ENCODE measurements around the gene BLTP2. TPM values are rescaled to one million over a fixed set of nuclear protein-coding genes. Genes with fewer than 3 reads are reported as not detected.

Gene BLTP2
- total RNA-seq, 1 experiment from 2014 or later: 137 TPM

- Histone ChIP-seq H3K9me3 (ENCODE audit: control insufficient read depth, low read depth, low read length) (no peaks in the 10 kb centered on the region), H4K91ac (ENCODE audit: insufficient read length, low read depth, low read length) (no peak overlapping the region), H3K18ac (ENCODE audit: insufficient read length, low read depth, low read length) (no peak overlapping the region), H3K4me2 (ENCODE audit: insufficient read depth, insufficient read length, low read length) (no peak overlapping the region), H3K9ac (ENCODE audit: extremely low read depth, insufficient read length, low read length) (no peak overlapping the region), H2AK5ac (ENCODE audit: insufficient read length, low read length) (no peak overlapping the region), H2BK15ac (ENCODE audit: low read depth, low read length) (no peak overlapping the region), H3K23ac (ENCODE audit: insufficient read length, low read depth, low read length) (no peak overlapping the region), H2BK120ac (ENCODE audit: low read depth, low read length, poor library complexity, severe bottlenecking) (no peak overlapping the region), H3K56ac (ENCODE audit: insufficient read length, low read depth, low read length) (no peak overlapping the region), H3K4me1 (ENCODE audit: insufficient read depth, low read length) (no peaks in the 10 kb centered on the region), H4K5ac (ENCODE audit: insufficient read length, low read depth, low read length) (no peak overlapping the region), H2BK5ac (ENCODE audit: insufficient read length, low read length) (no peak overlapping the region), H4K8ac (replicated peaks; ENCODE audit: insufficient read length, low read depth, low read length) (no peak overlapping the region), H2AFZ (ENCODE audit: low read length) (no peak overlapping the region), H3K27me3 (ENCODE audit: insufficient read depth, low read length) (no peaks in the 10 kb centered on the region), H3K23me2 (ENCODE audit: insufficient read length, low read depth, low read length, poor library complexity, severe bottlenecking) (no peaks in the 10 kb centered on the region), H3K27ac (ENCODE audit: insufficient read length, low read depth, low read length) (no peak overlapping the region), H3K14ac (ENCODE audit: insufficient read depth, low read length) (no peak overlapping the region), H2BK12ac (ENCODE audit: insufficient read length, low read depth, low read length) (no peak overlapping the region), H4K20me1 (ENCODE audit: control insufficient read depth, insufficient read depth, insufficient read length) (no peaks in the 10 kb centered on the region), H2BK20ac (ENCODE audit: low read depth, low read length, poor library complexity, severe bottlenecking) (no peak overlapping the region), H3K79me1 (ENCODE audit: insufficient read depth, low read depth, low read length, poor library complexity, severe bottlenecking) (peaks cover 2% of the 10 kb centered on the region), H3K4ac (ENCODE audit: low read depth, low read length) (no peak overlapping the region), H3K79me2 (ENCODE audit: insufficient read depth, low read length) (peaks cover under 1% of the 10 kb centered on the region; the same call in 1 of the 2 replicates), H3T11ph (ENCODE audit: low read length) (no peak overlapping the region)
- Mint-ChIP-seq H3K9me3 (peaks cover 16 to 18% of the 10 kb centered on the region in 2 experiments), H3K4me3 (no peak overlapping the region), H3K27me3 (ENCODE audit: low read depth) (no peaks in the 10 kb centered on the region), H3K36me3 (ENCODE audit: insufficient read depth in 1 of 3, low read depth in 3 of 3) (peaks cover 26 to 53% (median 43%) of the 10 kb centered on the region in 3 experiments), H3K27ac (no peak overlapping the region), H3K4me1 (no peaks in the 10 kb centered on the region)
- no peak for DNase-seq
- no CpG with 5 or more reads among the region's 5 CpGs for WGBS (ENCODE audit: extremely low coverage, insufficient read length, low lambda C conversion rate)
- no peak for TF ChIP-seq CTCF (conservative IDR thresholded peaks at IDR 0.05)
Observed at GRCh38 chr17:28655160-28655559, 10.2 kb upstream of the BLTP2 start.
